ENCODE data around the gene MRPL47.

The MRPL47 gene

DNA sequence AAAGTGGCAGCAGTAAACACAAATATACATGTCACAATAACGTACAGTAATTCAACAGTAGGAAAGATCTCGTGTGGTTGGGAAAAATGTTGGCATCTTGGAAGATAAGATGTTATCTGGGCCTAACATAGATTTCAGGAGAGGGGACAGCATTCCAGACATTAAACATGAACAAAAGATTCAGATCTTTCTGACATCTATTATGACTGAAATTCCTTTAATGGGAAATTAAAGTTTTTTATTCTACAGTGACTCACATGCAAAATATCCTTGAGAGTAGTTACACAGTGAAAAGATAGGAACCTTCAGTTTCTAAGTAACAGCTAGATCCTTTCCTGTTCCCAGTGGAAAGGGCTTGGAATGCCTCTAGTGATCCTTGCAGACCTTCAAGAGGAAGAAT lies 9.4 kb upstream of the MRPL47 start:
- no peak overlapping the region for H3K4me3 ChIP-seq (ENCODE audit: low read length)
- TF ChIP-seq, protein P1, sequence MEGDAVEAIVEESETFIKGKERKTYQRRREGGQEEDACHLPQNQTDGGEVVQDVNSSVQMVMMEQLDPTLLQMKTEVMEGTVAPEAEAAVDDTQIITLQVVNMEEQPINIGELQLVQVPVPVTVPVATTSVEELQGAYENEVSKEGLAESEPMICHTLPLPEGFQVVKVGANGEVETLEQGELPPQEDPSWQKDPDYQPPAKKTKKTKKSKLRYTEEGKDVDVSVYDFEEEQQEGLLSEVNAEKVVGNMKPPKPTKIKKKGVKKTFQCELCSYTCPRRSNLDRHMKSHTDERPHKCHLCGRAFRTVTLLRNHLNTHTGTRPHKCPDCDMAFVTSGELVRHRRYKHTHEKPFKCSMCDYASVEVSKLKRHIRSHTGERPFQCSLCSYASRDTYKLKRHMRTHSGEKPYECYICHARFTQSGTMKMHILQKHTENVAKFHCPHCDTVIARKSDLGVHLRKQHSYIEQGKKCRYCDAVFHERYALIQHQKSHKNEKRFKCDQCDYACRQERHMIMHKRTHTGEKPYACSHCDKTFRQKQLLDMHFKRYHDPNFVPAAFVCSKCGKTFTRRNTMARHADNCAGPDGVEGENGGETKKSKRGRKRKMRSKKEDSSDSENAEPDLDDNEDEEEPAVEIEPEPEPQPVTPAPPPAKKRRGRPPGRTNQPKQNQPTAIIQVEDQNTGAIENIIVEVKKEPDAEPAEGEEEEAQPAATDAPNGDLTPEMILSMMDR (IDR thresholded peaks at IDR 0.05; ENCODE audit: insufficient read depth, low read depth, low read length, missing control alignments): no peak
- DNase-seq (ENCODE audit: low read depth): no peak

DNA sequence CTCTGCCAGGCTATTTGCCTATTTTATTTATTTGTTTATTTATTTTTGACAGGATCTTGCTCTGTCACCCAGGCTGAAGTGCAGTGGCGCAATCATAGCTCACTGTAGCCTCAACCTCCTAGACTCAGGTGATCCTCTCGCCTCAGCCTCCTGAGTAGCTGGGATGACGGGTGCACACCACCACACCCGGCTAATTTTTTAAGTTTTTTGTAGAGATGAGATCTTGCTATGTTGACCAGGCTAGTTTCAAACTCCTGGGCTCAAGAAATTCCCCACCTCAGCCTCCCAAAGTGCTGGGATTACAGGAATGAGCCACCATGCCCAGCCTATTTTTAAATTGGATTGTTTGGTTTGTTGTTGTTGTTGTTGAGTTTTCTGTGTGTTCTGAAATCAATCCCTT lies 5.6 kb upstream of the MRPL47 start:
- DNase-seq (ENCODE audit: low read depth): no peak
- TF ChIP-seq, protein P1 (IDR thresholded peaks at IDR 0.05; ENCODE audit: insufficient read depth, low read depth, low read length, missing control alignments): no peak
- no peak overlapping the region for H3K4me3 ChIP-seq (ENCODE audit: low read length)

DNA sequence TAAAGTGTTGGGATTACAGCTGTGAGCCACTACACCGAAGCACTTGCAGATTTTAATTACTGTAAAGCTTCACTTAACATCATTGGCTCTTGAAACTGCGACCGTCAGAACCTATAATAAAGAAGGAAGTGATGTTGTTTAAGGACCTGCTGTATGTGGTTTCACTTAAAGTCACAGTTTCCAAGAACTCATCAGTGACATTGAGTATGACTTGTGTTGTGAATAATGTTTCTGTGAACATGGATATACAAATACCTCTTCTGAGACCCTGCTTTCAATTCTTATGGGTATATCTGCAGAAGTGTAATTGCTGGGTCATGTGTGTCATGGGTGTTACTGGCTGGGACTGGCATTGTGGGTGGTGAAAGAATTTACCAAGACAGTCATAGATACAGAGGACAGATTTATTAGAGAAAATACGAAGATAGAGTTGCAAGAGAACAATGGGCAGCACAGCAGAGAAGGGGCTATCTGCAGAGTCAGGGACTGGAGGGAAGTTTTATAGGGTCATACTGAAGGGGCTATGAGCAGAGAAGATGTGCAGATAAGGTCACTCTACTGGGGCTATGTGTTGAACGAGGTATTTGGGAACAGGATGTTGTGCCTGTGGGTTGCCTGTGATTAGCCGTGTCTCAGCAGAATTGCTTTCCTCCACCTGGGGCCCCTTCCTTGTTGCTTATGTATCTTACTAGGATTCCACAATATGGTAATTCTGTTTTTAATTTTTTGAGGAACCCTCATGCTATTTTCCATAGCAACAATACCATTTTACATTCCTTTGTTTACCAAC lies 4.7 kb upstream of the MRPL47 start:
- TF ChIP-seq, protein P1 (IDR thresholded peaks at IDR 0.05; ENCODE audit: insufficient read depth, low read depth, low read length, missing control alignments): no peak
- no peak for DNase-seq (ENCODE audit: low read depth)

DNA sequence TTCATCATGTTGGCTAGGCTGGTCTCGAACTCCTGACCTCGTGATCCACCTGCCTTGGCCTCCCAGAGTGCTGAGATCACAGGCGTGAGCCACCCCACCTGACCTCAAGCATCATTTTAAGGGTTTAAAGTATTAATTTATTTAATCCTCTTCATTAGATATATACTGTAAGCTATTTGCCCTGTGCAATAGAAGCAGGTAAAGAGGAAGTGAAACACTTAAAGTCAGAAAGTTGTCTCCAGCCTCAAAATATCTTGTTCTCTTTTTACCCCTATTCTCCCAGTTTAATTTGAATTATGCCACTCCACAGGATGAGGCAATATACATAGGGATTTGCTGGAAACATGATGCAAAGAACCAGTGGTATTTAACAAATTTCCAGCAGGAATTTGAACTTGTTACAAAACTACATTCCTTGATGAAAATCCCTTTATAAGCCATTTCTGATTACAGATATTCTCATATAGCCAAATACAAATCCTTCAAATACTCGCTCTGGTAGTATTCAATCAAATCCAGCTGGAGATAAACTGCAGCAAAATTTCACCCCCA lies 2.2 kb upstream of the MRPL47 start:
- H3K4me3 ChIP-seq (ENCODE audit: low read length): no peak overlapping the region
- TF ChIP-seq, protein P1 (IDR thresholded peaks at IDR 0.05; ENCODE audit: insufficient read depth, low read depth, low read length, missing control alignments): no peak
- DNase-seq (ENCODE audit: low read depth): no peak

More for the DNA sequence above, 4.7 kb upstream of the MRPL47 start:
- H3K4me3 ChIP-seq (ENCODE audit: low read length): no peak overlapping the region

DNA sequence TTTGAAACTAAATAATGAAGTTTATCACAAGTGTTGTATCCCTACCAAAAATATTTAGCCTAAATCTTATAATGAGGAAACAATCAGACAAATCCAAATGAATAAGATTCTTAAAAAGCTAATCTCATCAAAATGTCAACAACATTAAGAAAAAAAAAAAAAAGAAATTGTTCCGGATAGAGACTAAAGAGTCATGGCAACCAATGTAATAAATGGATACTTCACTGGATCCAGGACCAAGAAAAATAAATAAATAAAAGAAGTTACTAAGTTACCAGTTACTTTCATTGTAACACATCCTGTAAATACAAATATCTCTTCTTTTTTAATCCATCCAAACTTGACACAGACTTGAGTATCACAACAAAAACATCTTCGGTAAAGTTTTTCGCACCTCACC lies 607 bp downstream of the MRPL47 start:
- DNase-seq (ENCODE audit: low read depth): no peak
- H3K4me3 ChIP-seq (ENCODE audit: low read length): peak overlapping the region; percentile 99
- TF ChIP-seq, protein P1 (IDR thresholded peaks at IDR 0.05; ENCODE audit: insufficient read depth, low read depth, low read length, missing control alignments): no peak

DNA sequence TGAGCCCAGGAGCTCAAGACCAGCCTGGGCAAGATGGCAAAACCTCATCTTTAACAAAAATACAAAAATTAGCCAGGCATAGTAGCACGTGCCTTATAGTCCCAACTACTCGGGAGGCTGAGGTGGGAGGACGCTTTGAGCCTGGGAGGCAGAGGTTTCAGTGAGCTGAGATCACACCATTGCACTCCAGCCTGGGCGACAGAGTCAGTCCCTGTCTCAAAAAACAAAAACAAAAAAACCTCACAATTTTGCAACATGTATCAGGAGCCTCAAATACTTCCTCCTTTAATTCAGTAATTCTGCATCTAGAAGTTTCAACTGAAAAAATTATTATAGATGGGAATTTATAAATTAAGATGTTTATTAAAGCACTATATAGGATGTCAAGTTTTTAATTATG lies 1.1 kb downstream of the MRPL47 start:
- H3K4me3 ChIP-seq (ENCODE audit: low read length): peak overlapping the region; percentile 99
- TF ChIP-seq, protein P1 (IDR thresholded peaks at IDR 0.05; ENCODE audit: insufficient read depth, low read depth, low read length, missing control alignments): no peak
- DNase-seq (ENCODE audit: low read depth): no peak

DNA sequence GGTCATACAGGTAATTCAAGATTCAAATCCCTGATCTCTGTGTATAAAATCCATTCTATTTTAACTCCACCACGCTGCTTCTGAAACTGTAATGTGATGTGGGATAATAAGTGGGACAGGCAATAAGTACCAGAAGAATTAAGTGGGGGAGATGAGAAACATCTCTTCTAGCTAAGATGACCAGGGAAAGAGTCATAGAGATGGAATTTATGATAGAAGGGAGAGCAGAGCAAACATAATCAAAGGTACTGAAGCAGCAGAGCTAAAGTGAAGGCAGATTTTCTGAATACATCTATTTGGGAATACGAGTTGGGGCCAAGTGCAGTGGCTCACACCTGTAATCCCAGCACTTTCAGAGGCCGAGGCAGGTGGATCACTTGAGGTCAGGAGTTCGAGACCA lies 4.9 kb downstream of the MRPL47 start:
- TF ChIP-seq, protein P1 (IDR thresholded peaks at IDR 0.05; ENCODE audit: insufficient read depth, low read depth, low read length, missing control alignments): no peak
- no peak overlapping the region for H3K4me3 ChIP-seq (ENCODE audit: low read length)
- DNase-seq (ENCODE audit: low read depth): no peak
